NCI-H345 treated with DMSO at 0.1 percent for 48 hours (cell line): ENCODE results near the gene PRLH.
"Not testable (repeated sequence)": the region's sequence is repeated elsewhere in the genome, so short reads cannot be mapped to it uniquely, and the experiment has no call there.

Source experiments
- DNase-seq: peaks from one replicate; lab custom pipeline; 2025; ENCODE audit not compliant: unreplicated experiment; lab: John Stamatoyannopoulos, UW

Gene PRLH

DNA sequence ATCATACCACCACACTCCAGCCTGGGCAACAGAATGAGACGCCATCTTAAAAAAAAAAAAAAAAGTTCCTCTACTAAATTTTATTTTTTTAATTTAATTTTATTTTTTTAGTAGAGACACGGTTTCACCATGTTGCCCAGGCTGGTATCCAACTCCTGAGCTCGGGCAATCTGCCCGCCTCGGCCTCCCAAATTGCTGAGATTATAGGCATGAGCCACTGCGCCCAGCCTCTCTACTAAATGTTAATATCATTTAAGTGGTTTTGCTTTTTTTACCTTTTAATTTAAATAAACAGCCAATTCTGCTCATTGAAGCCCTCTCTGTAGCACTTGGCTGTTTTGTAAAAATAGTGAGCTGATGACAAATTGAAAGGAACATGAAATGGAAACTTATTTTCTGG, 15.0 kb downstream of the PRLH start:
- no peak for DNase-seq

- DNase-seq = peak; percentile 52
Observed at GRCh38 chr2:237581751-237582746, 15.7 kb downstream of the PRLH start.

DNA sequence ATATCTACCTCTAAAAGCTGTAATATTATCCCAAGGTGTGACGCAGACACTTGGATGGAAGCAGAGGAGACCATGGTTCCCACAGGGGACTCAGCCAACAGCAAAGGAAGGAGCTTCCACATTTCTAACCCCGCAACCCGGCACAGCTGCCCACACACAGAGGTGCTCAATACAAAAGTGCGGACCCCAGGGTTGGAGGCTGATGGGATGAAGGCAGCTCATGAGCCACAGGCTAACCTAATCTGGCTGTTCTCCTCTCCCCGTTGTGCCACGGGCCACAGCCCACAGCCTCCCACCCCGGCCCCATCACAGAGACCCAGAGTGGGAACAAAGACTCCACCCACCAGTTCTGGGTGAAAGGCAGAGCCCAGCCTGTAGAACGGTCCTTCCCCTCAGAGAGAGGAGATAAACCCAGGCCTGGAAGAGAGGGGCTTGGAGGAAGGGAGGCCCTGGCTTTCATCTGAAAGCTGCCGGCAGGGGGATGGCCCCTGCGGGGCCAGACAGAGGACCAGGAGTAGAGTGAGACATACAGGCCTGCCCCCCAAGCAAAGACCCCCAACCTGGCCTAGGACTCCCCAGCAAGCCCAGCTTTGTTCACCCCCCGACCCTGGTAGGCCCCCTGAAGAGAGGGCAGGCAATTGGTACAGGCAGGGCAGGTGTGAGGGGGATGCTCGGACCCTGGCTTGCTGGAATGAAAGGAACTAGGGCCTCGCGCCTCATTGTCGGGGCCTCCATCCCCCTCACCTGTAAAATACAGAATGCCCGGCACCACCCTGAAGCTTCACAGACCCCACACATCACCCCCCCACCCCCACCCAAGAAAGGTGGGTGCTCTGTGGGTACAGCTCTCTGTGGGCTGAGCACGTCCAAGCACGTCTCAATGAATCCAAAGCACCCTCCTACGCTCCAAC, 17.3 kb downstream of the PRLH start:
- no peak for DNase-seq

DNA sequence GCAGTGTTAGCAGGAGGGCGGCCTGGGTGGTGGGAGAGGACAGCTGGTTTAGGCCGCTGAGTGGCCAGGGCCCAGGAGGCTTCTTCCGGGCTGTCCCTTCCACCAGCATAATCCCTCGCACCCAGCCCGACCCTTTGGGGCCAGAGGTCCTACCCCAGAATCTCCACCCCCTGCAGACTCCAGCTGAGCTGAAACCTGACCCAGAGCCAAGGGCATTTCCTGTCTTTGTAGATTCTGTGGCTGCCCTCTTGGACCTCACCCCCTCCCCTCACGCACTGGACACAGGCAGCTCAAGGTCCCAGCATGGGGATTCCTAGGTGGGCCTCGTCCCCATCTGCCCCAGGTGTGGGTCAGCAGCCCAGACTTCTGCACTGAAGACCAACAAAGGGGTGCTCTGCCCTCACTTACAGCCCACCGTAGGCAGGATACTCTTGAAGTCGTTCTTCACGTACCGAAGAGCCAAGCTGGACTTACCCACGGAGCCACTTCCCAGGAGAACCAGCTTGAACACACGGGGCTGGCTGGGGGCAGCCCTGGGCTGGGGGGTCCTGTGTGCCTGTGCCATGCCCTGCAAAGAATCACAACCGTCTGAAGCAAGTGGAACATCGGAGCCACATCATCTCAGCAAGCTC, 19.3 kb downstream of the PRLH start:
- DNase-seq = no peak

- no peak for DNase-seq
Observed at GRCh38 chr2:237588044-237588696, 21.8 kb downstream of the PRLH start.

GRCh38 chr2:237590272-237591140, 24.1 kb downstream of the PRLH start, which contains the start of gene RAB17:
Gene RAB17, minus strand, starts transcription at chr2:237590734. Its CDS starts 4,580 bp downstream, at chr2:237586154.
- no peak for DNase-seq

GRCh38 chr2:237591141-237591881, 24.9 kb downstream of the PRLH start:
- DNase-seq = no peak

- DNase-seq = no peak
Observed at GRCh38 chr2:237592425-237592980, 26.1 kb downstream of the PRLH start.

GRCh38 chr2:237593036-237593435, 26.7 kb downstream of the PRLH start:
- DNase-seq = no peak

DNA sequence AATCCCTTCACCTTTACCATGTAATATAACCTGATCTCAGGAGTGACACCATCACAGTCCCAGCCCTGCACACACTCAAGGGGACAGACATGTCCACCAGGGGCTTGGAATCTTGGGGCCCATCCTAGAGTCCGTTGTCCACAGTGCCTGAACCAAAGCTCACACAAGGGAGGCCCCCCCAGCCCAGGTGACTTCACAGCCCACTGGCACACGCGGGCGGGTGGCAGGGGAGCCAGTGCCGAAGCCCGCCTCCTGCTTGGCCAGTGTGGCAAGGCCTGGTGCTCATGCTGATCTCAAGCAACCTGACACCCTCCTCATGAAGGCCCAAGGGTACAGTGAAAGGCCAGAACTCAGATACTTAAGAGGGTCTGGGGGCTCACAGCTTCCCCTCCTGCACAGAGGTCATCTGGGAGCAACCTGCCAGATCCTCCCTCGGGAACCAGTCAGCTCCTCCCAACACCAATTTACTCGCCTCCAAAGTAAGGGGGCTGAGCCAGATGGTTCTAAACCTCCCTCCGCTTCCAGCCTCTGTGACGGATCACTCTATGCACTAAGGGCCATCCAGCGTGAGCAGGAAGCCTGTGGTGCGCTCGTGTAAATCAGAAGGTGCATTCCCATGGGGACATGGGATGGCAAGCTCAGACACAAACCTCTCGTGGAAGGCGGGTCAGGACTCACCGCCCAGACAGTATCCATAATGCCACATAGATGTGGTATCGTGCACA, 27.4 kb downstream of the PRLH start:
- DNase-seq = no peak

GRCh38 chr2:237594514-237594871, 28.1 kb downstream of the PRLH start:
- no peak for DNase-seq

DNA sequence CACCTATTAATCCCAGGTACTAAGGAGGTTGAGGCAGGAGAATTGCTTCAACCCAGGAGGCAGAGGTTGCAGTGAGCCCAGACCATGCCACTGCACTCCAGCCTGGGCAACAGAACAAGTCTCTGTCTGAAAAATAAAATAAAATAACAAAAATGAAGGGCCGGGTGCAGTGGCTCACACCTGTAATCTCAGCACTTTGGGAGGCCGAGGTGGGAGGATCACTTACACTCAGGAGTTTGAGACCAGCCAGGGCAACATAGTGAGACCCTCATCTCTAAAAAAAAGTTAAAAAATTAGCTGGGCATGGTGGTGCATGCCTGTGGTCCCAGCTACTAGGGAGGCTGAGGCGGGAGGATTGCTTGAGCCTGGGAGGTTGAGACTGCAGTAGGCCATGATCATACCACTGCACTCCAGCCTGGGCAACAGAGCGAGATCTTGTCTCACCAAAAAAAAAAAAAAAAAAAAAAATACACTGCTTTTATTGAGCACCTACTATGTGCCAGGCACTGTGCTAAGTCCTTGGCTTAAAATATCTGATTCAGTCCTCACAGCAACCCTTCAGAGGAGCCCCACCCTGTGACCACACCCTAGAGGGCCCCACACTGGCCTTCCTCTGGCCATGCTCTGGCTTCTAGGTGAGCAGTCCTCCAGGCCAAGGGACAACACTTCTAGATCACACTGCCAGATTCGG, 29.6 kb downstream of the PRLH start:
- DNase-seq = not testable (repeated sequence)

- DNase-seq = no peak
Observed at GRCh38 chr2:237596520-237597195, 30.3 kb downstream of the PRLH start.

DNA sequence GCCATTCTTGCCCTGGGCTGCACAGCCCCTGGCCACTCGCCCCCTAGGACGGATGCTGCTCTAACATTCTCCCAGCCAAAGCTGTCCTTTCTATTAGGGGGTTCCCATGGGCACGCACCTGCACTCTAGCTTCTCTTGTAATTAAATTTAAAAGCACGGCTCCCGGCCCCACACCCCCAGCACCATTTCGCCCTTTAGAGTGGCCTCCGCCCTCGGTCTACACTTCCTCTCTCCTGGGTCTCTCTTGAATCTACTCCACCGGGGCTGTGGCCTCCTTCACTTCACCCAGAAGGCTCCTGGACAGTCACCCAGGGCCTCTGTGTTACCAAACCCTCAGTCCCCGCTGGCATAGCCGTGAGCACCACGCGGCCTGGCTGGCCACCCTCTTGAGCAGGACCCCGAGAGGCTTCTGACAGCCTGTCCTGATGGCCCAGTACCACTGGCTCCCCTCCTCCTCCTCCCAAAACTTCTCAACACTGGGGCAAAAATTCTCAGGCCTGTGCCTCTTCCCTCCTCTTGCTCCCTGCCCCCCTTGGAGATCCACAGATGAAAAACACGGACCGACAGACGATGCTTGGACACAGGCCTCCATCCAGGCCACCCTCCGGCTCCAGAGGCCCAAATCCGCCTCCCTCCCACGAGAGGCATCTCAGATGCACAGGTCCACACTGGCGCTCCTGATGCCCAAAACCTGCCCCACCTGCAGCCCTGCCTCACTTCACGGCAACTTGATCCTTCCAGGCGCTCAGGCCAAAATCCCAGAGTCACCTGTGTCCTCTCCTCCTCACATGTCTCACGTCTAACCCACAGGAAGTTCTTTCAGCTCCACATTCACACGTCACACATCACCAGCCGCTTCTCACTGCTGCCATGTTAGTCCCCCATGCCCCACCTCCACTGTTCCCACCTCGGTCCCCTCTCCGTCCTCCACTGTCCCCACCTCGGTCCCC, 31.1 kb downstream of the PRLH start:
- DNase-seq = no peak

GRCh38 chr2:237598468-237599208, 32.3 kb downstream of the PRLH start:
- DNase-seq = no peak
